ENCODE data around the gene NDUFA11. TPM values are rescaled to one million over a fixed set of nuclear protein-coding genes. Genes with fewer than 3 reads are reported as not detected.
A peak's percentile ranks its signal among the peaks of the same experiment; 100 is the strongest.

NDUFA11 gene
- total and polyA plus RNA-seq, 2 of the 13 experiments (the other 11 are each of a cell fraction or from before 2014, with no cell fraction given) = 286 to 378 TPM

GRCh38 chr19:5880604-5881078 lies 22.9 kb downstream of the NDUFA11 start (continued):
- TF ChIP-seq ZNF224 (CRISPR knock-in tag; IDR thresholded peaks at IDR 0.05) = no peak
- TF ChIP-seq NFIC (IDR thresholded peaks at IDR 0.05; ENCODE audit: low read length) = 0 out of 2 replicates have a peak, but pooled peaks have one; percentile 13
- TF ChIP-seq SMAD1 (CRISPR knock-in tag; IDR thresholded peaks at IDR 0.05; ENCODE audit: borderline replicate concordance, low read depth) = no peak
- no peak for TF ChIP-seq ZNF512B (CRISPR knock-in tag; IDR thresholded peaks at IDR 0.05; ENCODE audit: borderline replicate concordance)
- no peak for TF ChIP-seq NFAT5 (CRISPR knock-in tag; IDR thresholded peaks at IDR 0.05)
- TF ChIP-seq PAF1 (CRISPR knock-in tag; IDR thresholded peaks at IDR 0.05) = no peak
- TF ChIP-seq ZSCAN31 (CRISPR knock-in tag; IDR thresholded peaks at IDR 0.05; ENCODE audit: low read depth) = no peak
- TF ChIP-seq HNF1A (IDR thresholded peaks at IDR 0.05; ENCODE audit: low read depth) = peak; percentile 45; the same call in 1 of the 2 replicates
- peak; percentile 77; the same call in 1 of the 2 replicates for TF ChIP-seq HNF1A (CRISPR knock-in tag; IDR thresholded peaks at IDR 0.05; ENCODE audit: borderline replicate concordance)
- no peak for TF ChIP-seq TRIM24 (CRISPR knock-in tag; IDR thresholded peaks at IDR 0.05)
- TF ChIP-seq ZNF207 (IDR thresholded peaks at IDR 0.05; ENCODE audit: borderline replicate concordance) = no peak
- peak; percentile 50; the same call in 1 of the 2 replicates for TF ChIP-seq ZMYM2 (CRISPR knock-in tag; IDR thresholded peaks at IDR 0.05)
- TF ChIP-seq SP1 (IDR thresholded peaks at IDR 0.05) = no peak
- peak; percentile 53; the same call in 1 of the 2 replicates for TF ChIP-seq SP1 (CRISPR knock-in tag; IDR thresholded peaks at IDR 0.05)
- TF ChIP-seq, protein P1, sequence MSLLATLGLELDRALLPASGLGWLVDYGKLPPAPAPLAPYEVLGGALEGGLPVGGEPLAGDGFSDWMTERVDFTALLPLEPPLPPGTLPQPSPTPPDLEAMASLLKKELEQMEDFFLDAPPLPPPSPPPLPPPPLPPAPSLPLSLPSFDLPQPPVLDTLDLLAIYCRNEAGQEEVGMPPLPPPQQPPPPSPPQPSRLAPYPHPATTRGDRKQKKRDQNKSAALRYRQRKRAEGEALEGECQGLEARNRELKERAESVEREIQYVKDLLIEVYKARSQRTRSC (CRISPR knock-in tag; IDR thresholded peaks at IDR 0.05; ENCODE audit: low read depth) = no peak
- TF ChIP-seq, protein P2, sequence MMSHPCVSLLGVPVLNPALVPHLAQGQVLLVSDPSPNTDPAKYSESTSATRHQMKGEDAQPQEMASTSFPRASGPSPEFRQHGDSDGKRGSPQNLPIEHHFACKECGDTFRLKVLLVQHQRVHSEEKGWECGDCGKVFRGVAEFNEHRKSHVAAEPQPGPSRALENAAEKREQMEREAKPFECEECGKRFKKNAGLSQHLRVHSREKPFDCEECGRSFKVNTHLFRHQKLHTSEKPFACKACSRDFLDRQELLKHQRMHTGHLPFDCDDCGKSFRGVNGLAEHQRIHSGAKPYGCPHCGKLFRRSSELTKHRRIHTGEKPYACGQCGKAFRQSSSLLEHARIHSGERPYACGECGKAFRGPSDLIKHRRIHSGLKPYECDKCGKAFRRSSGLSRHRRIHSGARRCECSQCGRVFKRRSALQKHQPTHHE (CRISPR knock-in tag; IDR thresholded peaks at IDR 0.05; ENCODE audit: borderline replicate concordance) = peak; percentile 69; the same call in 1 of the 2 replicates
